HG03469 (cell line): ENCODE measurements around the gene FRMPD4.
"Not testable (repeated sequence)": the region's sequence is repeated elsewhere in the genome, so short reads cannot be mapped to it uniquely, and the experiment has no call there.

Experiments
- ATAC-seq: cut with Tn5 transposase; IDR thresholded peaks from one replicate; pipeline ENCODE4 v1.9.1; 2021; ENCODE audit warnings: mild to moderate bottlenecking, moderate library complexity, moderate number of reproducible peaks; ENCODE audit not compliant: unreplicated experiment

Gene FRMPD4

GRCh38 chrX:12494400-12495138 lies 356.3 kb downstream of the FRMPD4 start:
- ATAC-seq, result no peak

GRCh38 chrX:12496343-12496742 lies 358.1 kb downstream of the FRMPD4 start:
- no peak for ATAC-seq

- no peak for ATAC-seq
Measured at GRCh38 chrX:12497832-12498591, 359.7 kb downstream of the FRMPD4 start.

- ATAC-seq, result no peak
Measured at GRCh38 chrX:12505127-12505526, 366.9 kb downstream of the FRMPD4 start.

GRCh38 chrX:12515384-12515783 lies 377.1 kb downstream of the FRMPD4 start:
- peak; percentile 97 for ATAC-seq

- no peak for ATAC-seq
Measured at GRCh38 chrX:12526306-12526705, 388.0 kb downstream of the FRMPD4 start.

GRCh38 chrX:12538096-12538495 lies 399.8 kb downstream of the FRMPD4 start:
- not testable (repeated sequence) for ATAC-seq

- ATAC-seq, result not testable (repeated sequence)
Measured at GRCh38 chrX:12542251-12542650, 404.0 kb downstream of the FRMPD4 start.

- no peak for ATAC-seq
Measured at GRCh38 chrX:12548341-12548740, 410.1 kb downstream of the FRMPD4 start.

- ATAC-seq, result no peak
Measured at GRCh38 chrX:12548746-12549145, 410.5 kb downstream of the FRMPD4 start.

GRCh38 chrX:12554206-12554605 lies 415.9 kb downstream of the FRMPD4 start:
- no peak for ATAC-seq

- no peak for ATAC-seq
Measured at GRCh38 chrX:12563121-12563520, 424.8 kb downstream of the FRMPD4 start.

- ATAC-seq, result no peak
Measured at GRCh38 chrX:12564221-12564620, 425.9 kb downstream of the FRMPD4 start.

GRCh38 chrX:12567857-12568256 lies 429.6 kb downstream of the FRMPD4 start:
- ATAC-seq, result no peak

- ATAC-seq, result no peak
Measured at GRCh38 chrX:12570859-12571501, 432.7 kb downstream of the FRMPD4 start.

- ATAC-seq, result no peak
Measured at GRCh38 chrX:12579311-12579710, 441.0 kb downstream of the FRMPD4 start.

GRCh38 chrX:12580548-12580947 lies 442.3 kb downstream of the FRMPD4 start:
- ATAC-seq, result no peak

GRCh38 chrX:12581546-12581945 lies 443.3 kb downstream of the FRMPD4 start:
- ATAC-seq, result no peak

GRCh38 chrX:12582649-12583048 lies 444.4 kb downstream of the FRMPD4 start:
- no peak for ATAC-seq

- ATAC-seq, result no peak
Measured at GRCh38 chrX:12583543-12583942, 445.3 kb downstream of the FRMPD4 start.

GRCh38 chrX:12595720-12596119 lies 457.4 kb downstream of the FRMPD4 start:
- no peak for ATAC-seq

GRCh38 chrX:12610079-12610478 lies 471.8 kb downstream of the FRMPD4 start:
- no peak for ATAC-seq
